Forelimb muscle (tissue), 1 donor: ENCODE measurements around the gene TMEM192. TPM values are rescaled to one million over a fixed set of nuclear protein-coding genes. Genes with fewer than 3 reads are reported as not detected.
A peak's percentile ranks its signal among the peaks of the same experiment; 100 is the strongest.
"Not testable (repeated sequence)": the region's sequence is repeated elsewhere in the genome, so short reads cannot be mapped to it uniquely, and the experiment has no call there.

Source experiments
- DNase-seq: peaks from one replicate; pipeline ENCODE4 v3.0.0-alpha.2; 2013; ENCODE audit warnings: low read depth
- polyA plus RNA-seq: library from polyadenylated mRNA; unstranded; fragments of 120-200 nt; gene quantifications from one replicate; pipeline ENCODE4 v1.2.1, GENCODE V29; 2013; ENCODE audit not compliant: insufficient read length

TMEM192 gene
- polyA plus RNA-seq, 1 donor = 13.4 TPM

GRCh38 chr4:165092187-165092586 lies 20.5 kb downstream of the TMEM192 start:
- not testable (repeated sequence) for DNase-seq

GRCh38 chr4:165088366-165088765 lies 24.3 kb downstream of the TMEM192 start:
- DNase-seq = no peak

- no peak for DNase-seq
Observed at GRCh38 chr4:165085946-165086345, 26.7 kb downstream of the TMEM192 start.

GRCh38 chr4:165084787-165085186 lies 27.9 kb downstream of the TMEM192 start:
- not testable (repeated sequence) for DNase-seq

GRCh38 chr4:165079476-165079875 lies 33.2 kb downstream of the TMEM192 start:
- DNase-seq = no peak

GRCh38 chr4:165077034-165077578 lies 35.6 kb downstream of the TMEM192 start:
- DNase-seq = no peak

GRCh38 chr4:165073346-165073745 lies 39.3 kb downstream of the TMEM192 start:
- not testable (repeated sequence) for DNase-seq

- DNase-seq = no peak
Observed at GRCh38 chr4:165070560-165070959, 42.1 kb downstream of the TMEM192 start.

GRCh38 chr4:165060938-165061337 lies 51.7 kb downstream of the TMEM192 start:
- DNase-seq = no peak

- no peak for DNase-seq
Observed at GRCh38 chr4:165059386-165059785, 53.3 kb downstream of the TMEM192 start.

- peak; percentile 13 for DNase-seq
Observed at GRCh38 chr4:165058666-165059065, 54.0 kb downstream of the TMEM192 start.

GRCh38 chr4:165055601-165056000 lies 57.1 kb downstream of the TMEM192 start:
- DNase-seq = no peak

- no peak for DNase-seq
Observed at GRCh38 chr4:165053645-165054044, 59.0 kb downstream of the TMEM192 start, which contains the start of gene TRIM75. Gene TRIM75 (plus strand): TSS chr4:165053866. CDS start chr4:165059148, 5,282 bp downstream.

GRCh38 chr4:165052627-165053026 lies 60.0 kb downstream of the TMEM192 start:
- no peak for DNase-seq

- DNase-seq = no peak
Observed at GRCh38 chr4:165048170-165048569, 64.5 kb downstream of the TMEM192 start.

- no peak for DNase-seq
Observed at GRCh38 chr4:165031436-165032211, 81.0 kb downstream of the TMEM192 start, which contains the start of gene TRIM60. Gene TRIM60 (plus strand): TSS chr4:165031999. CDS start chr4:165040073, 8,074 bp downstream.

GRCh38 chr4:165027762-165028402 lies 84.8 kb downstream of the TMEM192 start:
- DNase-seq = no peak

- not testable (repeated sequence) for DNase-seq
Observed at GRCh38 chr4:165025782-165026181, 86.9 kb downstream of the TMEM192 start.
